Natural killer cell (primary cell): Measurements from ENCODE around the gene PAN3. TPM values are rescaled to one million over a fixed set of nuclear protein-coding genes. Genes with fewer than 3 reads are reported as not detected.

Experiments used
- ATAC-seq, 3 donors: fragments of 150-1000 bp in 2 of 3; fragments of 200-7000 bp in 1 of 3; cut with Tn5 transposase; 1 replicate in 1 of 3; 2 replicates in 2 of 3; pipeline ENCODE4 v1.10.0; 2021; ENCODE audit warnings: mild to moderate bottlenecking in 2 of 3, moderate library complexity in 2 of 3
- DNase-seq, 2 donors: peaks; one replicate each; pipeline versions ENCODE4 v3.0.0 to v3.0.0-alpha.2; 2013 to 2021; ENCODE audit warnings: mixed read lengths in 1 of 2
- H3K27ac ChIP-seq: one replicate; pipeline ENCODE4 v1.5.1; 2013; ENCODE audit warnings: mild to moderate bottlenecking, low read length
- H3K27me3 ChIP-seq: one replicate; pipeline ENCODE4 v1.6.1; 2013; ENCODE audit warnings: low read length; ENCODE audit not compliant: control insufficient read depth, insufficient read depth
- H3K36me3 ChIP-seq: one replicate; pipeline ENCODE4 v1.6.1; 2013; ENCODE audit warnings: low read length; ENCODE audit not compliant: control insufficient read depth, insufficient read depth
- H3K4me1 ChIP-seq: one replicate; pipeline ENCODE4 v1.6.1; 2013; ENCODE audit warnings: low read length; ENCODE audit not compliant: control insufficient read depth, insufficient read depth
- H3K4me3 ChIP-seq: one replicate; pipeline ENCODE4 v1.5.1; 2013; ENCODE audit warnings: low read length
- H3K9me3 ChIP-seq: one replicate; pipeline ENCODE4 v1.6.1; 2013; ENCODE audit warnings: low read length; ENCODE audit not compliant: control insufficient read depth, insufficient read depth
- H3K27ac Mint-ChIP-seq, 2 donors: one replicate each; pipeline ENCODE4 v1.8.0; 2022; ENCODE audit warnings: mild to moderate bottlenecking in 2 of 2, mixed read lengths in 2 of 2, moderate library complexity in 1 of 2
- H3K27me3 Mint-ChIP-seq, 2 donors: one replicate each; pipeline ENCODE4 v1.8.0; 2022; ENCODE audit warnings: low read depth in 2 of 2, mixed read lengths in 2 of 2
- H3K36me3 Mint-ChIP-seq: one replicate; pipeline ENCODE4 v1.8.0; 2022; ENCODE audit warnings: mixed read lengths
- H3K4me1 Mint-ChIP-seq, 2 donors: one replicate each; pipeline ENCODE4 v1.8.0; 2022; ENCODE audit warnings: mixed read lengths in 2 of 2
- H3K4me3 Mint-ChIP-seq: one replicate; pipeline ENCODE4 v1.8.0; 2022; ENCODE audit warnings: mild to moderate bottlenecking, moderate library complexity, mixed read lengths
- H3K9me3 Mint-ChIP-seq, 2 donors: one replicate each; pipeline ENCODE4 v1.8.0; 2022; ENCODE audit warnings: mixed read lengths in 2 of 2
- CTCF ChIP-seq: fragments of 200-600 bp; IDR thresholded peaks from one replicate; pipeline ENCODE4 v1.8.0; 2022; ENCODE audit warnings: antibody characterized with exemption
- WGBS: methylation state at CpG from one replicate; pipeline ENCODE4 v1.1.7; 2013; ENCODE audit warnings: missing lambda C conversion rate; ENCODE audit not compliant: insufficient coverage; 5-methylcytosine and 5-hydroxymethylcytosine counted together
- intact Hi-C: fragments of 100-400 bp; cut with micrococcal nuclease; formaldehyde crosslinking; loops from one replicate; pipeline ENCODE4 v1.14.2; 2022
- total RNA-seq, 4 donors: library from RNA; stranded (reverse); fragments of 120-200 nt in 1 of 4; gene quantifications; one replicate each; pipeline versions ENCODE4 v1.2.3 to v1.2.4, GENCODE V29; 2013 to 2022

PAN3 gene
- total RNA-seq, 3 donors from 2014 or later (not counting 1 experiment from before 2014, with no cell fraction given), result 80.0 to 94.2 (median 91.7) TPM

GRCh38 chr13:28337166-28338005, 199.0 kb downstream of the PAN3 start:
- intact Hi-C loops, result no loop called here
- Mint-ChIP-seq H3K27me3 (peaks cover 14 to 38% of the 10 kb centered on the region in 2 donors), H3K4me1 (no peaks in the 10 kb centered on the region), H3K9me3 (no peaks in the 10 kb centered on the region), H3K36me3 (no peaks in the 10 kb centered on the region), H3K4me3 (no peak overlapping the region), H3K27ac (no peak overlapping the region)
- Histone ChIP-seq H3K36me3 (no peaks in the 10 kb centered on the region), H3K4me1 (no peaks in the 10 kb centered on the region), H3K27me3 (no peaks in the 10 kb centered on the region), H3K9me3 (no peaks in the 10 kb centered on the region), H3K27ac (no peak overlapping the region), H3K4me3 (no peak overlapping the region)
- TF ChIP-seq CTCF, result no peak
- DNase-seq (no peak), ATAC-seq (no peak)
- WGBS, result 86% methylated on average over 4 of the region's 4 CpGs

GRCh38 chr13:28338006-28338574, 199.7 kb downstream of the PAN3 start:
- Histone ChIP-seq H3K36me3 (no peaks in the 10 kb centered on the region), H3K27me3 (no peaks in the 10 kb centered on the region), H3K9me3 (no peaks in the 10 kb centered on the region), H3K27ac (no peak overlapping the region), H3K4me3 (no peak overlapping the region), H3K4me1 (no peaks in the 10 kb centered on the region)
- 77% methylated on average over 3 of the region's 4 CpGs for WGBS
- Mint-ChIP-seq H3K9me3 (no peaks in the 10 kb centered on the region), H3K4me3 (no peak overlapping the region), H3K27ac (no peak overlapping the region), H3K36me3 (no peaks in the 10 kb centered on the region), H3K4me1 (no peaks in the 10 kb centered on the region), H3K27me3 (peaks cover 14 to 38% of the 10 kb centered on the region in 2 donors)
- intact Hi-C loops, result no loop called here
- ATAC-seq (no peak), DNase-seq (no peak)
- no peak for TF ChIP-seq CTCF

- WGBS, result 91% methylated on average over 5 of the region's 6 CpGs
- no peak for TF ChIP-seq CTCF
- Mint-ChIP-seq H3K9me3 (no peaks in the 10 kb centered on the region), H3K4me1 (no peaks in the 10 kb centered on the region), H3K27ac (no peak overlapping the region), H3K36me3 (no peaks in the 10 kb centered on the region), H3K4me3 (no peak overlapping the region), H3K27me3 (peaks cover 14 to 39% of the 10 kb centered on the region in 2 donors)
- Histone ChIP-seq H3K27me3 (no peaks in the 10 kb centered on the region), H3K36me3 (no peaks in the 10 kb centered on the region), H3K4me3 (no peak overlapping the region), H3K9me3 (no peaks in the 10 kb centered on the region), H3K4me1 (no peaks in the 10 kb centered on the region), H3K27ac (no peak overlapping the region)
- intact Hi-C loops, result no loop called here
- ATAC-seq, result no peak
- DNase-seq, result no peak
Observed at GRCh38 chr13:28338742-28339141, 200.4 kb downstream of the PAN3 start.
